ELR (cell line): ENCODE results near the gene SEMA3C.

Experiments used
- DNase-seq: peaks from one replicate; pipeline ENCODE4 v3.0.0-alpha.2; 2015; ENCODE audit warnings: low read depth

Gene SEMA3C

GRCh38 chr7:80918909-80919721 lies at the start of gene SEMA3C:
Gene SEMA3C (minus strand): TSS chr7:80919051. CDS start chr7:80916781, 2,270 bp downstream.
- peak; percentile 95 for DNase-seq

- no peak for DNase-seq
Observed at GRCh38 chr7:80968606-80969005, 49.8 kb upstream of the SEMA3C start.

GRCh38 chr7:80967917-80968297 lies 49.1 kb upstream of the SEMA3C start:
- DNase-seq = no peak

GRCh38 chr7:80967071-80967916 lies 48.4 kb upstream of the SEMA3C start:
- no peak for DNase-seq

GRCh38 chr7:80960244-80960795 lies 41.5 kb upstream of the SEMA3C start:
- peak; percentile 54 for DNase-seq

GRCh38 chr7:80957226-80957777 lies 38.5 kb upstream of the SEMA3C start:
- DNase-seq = no peak

GRCh38 chr7:80954191-80954590 lies 35.3 kb upstream of the SEMA3C start:
- no peak for DNase-seq

- no peak for DNase-seq
Observed at GRCh38 chr7:80950550-80950967, 31.7 kb upstream of the SEMA3C start.

- DNase-seq = no peak
Observed at GRCh38 chr7:80949449-80949848, 30.6 kb upstream of the SEMA3C start.

- DNase-seq = no peak
Observed at GRCh38 chr7:80946858-80947257, 28.0 kb upstream of the SEMA3C start.

GRCh38 chr7:80945976-80946375 lies 27.1 kb upstream of the SEMA3C start:
- DNase-seq = no peak

- peak; percentile 14 for DNase-seq
Observed at GRCh38 chr7:80943342-80943741, 24.5 kb upstream of the SEMA3C start.

GRCh38 chr7:80942261-80943041 lies 23.6 kb upstream of the SEMA3C start:
- DNase-seq = peak; percentile 96

- DNase-seq = peak; percentile 85
Observed at GRCh38 chr7:80941208-80941758, 22.4 kb upstream of the SEMA3C start.

- peak; percentile 28 for DNase-seq
Observed at GRCh38 chr7:80940539-80941207, 21.8 kb upstream of the SEMA3C start.

GRCh38 chr7:80937336-80937735 lies 18.5 kb upstream of the SEMA3C start:
- DNase-seq = no peak

- no peak for DNase-seq
Observed at GRCh38 chr7:80935991-80936780, 17.3 kb upstream of the SEMA3C start.

- DNase-seq = peak; percentile 53
Observed at GRCh38 chr7:80934321-80934720, 15.5 kb upstream of the SEMA3C start.

GRCh38 chr7:80932536-80932935 lies 13.7 kb upstream of the SEMA3C start:
- DNase-seq = peak; percentile 26

GRCh38 chr7:80929619-80930018 lies 10.8 kb upstream of the SEMA3C start:
- peak; percentile 92 for DNase-seq
